DMS114 treated with DMSO at 0.1 percent for 48 hours (cell line): ENCODE measurements around the gene CHML.

Experiments
- DNase-seq: peaks from one replicate; lab custom pipeline; 2025; ENCODE audit not compliant: unreplicated experiment; lab: John Stamatoyannopoulos, UW

CHML gene

DNA sequence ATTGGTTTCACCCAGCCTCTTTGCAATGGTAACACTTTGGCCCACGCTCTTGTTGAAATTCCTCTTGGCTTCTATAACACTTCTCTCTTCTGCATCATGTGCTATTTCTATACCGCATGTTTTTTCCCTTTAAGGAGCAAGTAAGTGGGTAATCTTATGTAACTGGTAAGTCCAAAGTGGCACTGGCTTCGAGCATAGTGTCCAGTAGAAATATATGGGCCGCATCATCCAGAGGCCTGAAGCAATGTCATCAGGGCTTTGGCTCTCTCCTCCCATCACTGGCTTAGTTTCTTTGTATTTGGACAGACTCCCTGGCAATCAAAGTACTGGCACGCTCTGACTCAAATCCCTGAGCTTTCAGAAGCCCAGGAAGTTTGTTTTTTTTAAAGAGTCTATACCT is 17.5 kb downstream of the CHML start:
- DNase-seq, result no peak

DNA sequence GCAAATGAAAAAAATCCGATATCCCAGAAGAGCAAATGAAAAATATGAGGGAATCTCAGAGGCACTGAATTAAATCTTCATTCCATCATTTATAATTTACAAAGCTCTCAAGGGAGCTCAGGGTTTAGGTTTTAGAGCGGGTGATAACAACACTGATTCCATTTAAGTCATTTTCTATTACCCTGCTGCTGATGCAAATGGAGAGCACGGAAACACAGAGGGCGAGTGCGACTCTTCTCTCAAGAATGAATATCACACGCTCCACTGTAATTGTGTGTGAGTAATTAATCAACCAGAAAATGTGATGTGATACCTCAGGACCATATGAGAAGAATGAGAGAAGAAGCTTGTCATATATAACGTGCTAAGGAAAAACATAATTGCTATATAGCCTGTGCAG is 22.7 kb downstream of the CHML start:
- no peak for DNase-seq

DNA sequence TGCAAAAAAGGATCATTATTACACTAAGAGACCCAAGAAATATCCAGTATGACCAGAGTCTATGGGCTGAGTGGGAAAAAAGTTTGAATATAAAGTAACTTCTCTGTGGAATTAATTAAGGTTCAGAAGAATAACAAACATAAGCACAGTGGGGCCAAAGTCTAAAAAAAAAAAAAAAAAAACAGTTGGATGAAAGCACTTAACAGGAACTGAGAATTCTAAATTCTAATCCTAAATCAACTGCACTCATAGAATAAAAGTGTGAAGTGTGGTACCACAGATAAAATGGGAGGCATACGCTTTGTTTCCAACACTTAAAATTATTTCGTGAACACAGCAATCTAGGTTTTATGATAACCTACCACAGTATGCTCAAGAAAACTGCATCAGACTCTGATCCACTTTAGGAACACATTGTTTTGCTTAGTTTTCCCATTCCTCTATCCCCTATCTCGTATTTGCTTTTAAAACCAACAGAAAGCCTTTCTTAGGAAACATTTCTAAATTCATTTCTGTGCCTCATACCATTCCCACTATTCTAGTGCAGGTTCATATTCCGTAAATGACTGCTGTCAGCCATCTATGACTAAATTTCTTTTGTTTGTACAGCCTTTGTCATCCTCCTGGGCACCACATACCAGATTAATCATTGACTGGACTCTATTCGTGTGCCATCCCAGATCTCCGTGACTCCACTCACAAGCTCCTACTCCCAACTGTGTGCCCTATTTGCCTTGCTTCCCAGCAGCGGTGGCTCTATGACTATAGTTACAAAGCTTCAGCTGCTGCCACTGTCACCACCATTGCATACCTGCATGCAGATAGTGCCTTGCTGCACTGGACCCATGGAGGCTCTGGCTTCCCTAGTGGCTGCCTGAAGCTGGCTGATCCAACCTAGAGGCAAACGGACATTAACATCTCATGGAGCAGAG is 24.9 kb downstream of the CHML start:
- no peak for DNase-seq

DNA sequence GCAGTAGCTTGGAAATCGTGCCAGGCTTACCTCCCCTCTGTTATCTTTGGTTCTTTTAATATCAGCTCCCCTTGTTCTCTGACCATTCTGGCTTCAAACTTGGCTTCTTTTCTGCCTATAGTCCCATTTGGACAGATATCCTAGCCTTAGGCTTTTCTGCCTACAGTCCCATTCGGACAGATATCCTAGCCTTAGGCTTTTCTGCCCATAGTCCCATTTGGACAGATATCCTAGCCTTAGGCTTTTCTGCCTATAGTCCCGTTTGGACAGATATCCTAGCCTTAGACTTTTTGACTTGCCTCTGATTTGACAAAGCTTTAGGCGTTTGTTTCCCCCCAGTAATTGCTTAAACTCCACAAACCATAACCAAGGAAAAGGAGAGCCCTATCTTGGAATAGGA is 25.6 kb downstream of the CHML start:
- DNase-seq, result no peak

DNA sequence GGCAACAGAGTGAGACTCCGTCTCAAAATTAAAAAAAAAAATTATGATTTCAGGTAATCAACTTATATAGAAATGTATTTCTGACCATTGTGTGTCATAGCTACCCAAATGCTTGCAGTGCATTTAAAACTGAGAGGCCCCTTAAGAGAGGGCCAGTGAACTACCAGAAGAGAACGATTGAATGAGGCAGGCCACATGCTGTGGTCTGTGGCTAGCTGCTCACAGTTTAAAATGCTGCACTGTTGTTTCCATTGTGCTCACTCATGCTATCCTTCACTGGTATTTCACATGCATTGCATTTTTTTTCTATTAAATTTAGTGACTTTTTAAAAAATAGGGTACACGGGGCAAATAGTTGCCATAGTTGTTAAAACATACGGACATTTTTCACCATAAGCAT is 26.0 kb downstream of the CHML start:
- no peak for DNase-seq

DNA sequence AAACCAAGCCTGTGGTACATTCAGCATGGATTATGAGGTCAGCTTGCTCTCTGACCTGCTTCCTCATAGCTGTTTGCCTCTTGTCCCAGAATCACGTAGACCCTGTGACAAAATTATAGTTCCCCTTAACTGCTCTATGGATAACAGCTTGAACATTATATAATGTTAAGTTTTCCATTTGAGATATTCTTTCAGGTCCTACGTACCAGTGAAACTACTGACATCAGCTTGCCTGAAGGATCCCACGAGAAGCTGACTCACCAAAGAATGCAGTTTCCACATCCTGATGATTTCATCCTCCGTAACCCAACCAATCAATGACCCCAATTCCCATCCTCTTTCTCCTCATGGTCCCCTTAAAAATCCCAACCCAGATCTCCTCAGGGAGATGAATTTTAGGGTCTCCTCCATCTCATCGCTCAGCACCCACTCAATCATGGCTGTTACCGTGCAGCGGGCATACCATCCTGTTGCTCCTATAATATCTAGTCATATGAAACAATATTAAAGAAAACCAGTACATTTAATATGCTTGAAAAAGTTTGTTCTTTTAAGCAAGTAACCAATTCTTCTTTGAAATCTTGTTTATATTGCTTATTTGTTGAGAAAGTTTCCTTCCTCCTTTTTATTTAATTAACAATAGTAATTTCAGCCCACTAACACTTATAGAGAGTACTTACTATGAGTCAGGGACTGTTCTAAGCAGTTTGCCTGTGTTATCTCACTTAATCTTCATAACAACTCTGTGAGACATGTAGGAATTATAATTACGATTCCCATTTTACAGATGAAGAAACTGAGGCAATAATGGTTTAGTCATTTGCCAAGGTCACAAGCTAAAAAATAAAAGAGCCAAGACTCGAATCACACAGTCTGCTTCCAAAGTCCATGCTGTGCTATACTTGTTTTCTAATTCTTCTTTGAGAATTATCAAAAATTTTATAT is 27.4 kb downstream of the CHML start:
- no peak for DNase-seq

DNA sequence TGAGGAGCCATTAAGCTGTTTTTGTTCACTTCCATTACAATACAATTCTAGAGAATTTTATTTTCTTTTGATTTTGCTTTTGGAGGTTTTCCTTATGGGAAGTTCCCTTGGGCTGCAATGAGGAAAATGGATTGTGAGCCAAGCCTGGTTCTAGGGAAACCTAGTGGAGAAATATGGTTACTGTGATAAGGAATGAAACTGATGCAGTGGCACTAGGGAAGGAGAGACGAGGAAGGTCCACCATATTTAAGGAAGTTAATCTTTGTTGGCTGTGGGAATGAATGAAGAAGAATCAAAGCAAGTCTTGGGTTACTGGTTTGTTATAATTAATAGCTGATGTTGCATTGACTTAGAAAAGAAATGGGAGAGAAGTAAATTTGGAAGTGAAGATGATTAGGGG is 28.4 kb downstream of the CHML start:
- DNase-seq, result no peak

DNA sequence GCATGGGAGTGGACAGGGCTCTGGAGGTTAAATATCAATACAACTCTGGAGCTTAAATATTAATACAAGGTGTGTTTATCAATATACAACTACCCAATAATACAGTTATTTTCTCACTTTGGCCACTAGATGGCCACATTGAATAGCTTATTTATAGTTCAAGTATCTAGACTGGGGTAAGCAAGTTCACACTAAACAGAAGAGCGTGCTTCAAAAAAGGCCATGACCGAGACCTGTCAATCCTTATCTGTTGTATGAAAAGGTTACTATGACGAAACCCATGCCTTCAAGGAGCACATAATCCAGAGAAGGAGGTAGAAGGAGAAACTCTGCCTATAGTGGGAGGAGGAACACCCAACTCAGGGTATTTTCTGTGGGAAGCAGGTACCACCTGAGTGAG is 29.1 kb downstream of the CHML start:
- peak; percentile 50 for DNase-seq

DNA sequence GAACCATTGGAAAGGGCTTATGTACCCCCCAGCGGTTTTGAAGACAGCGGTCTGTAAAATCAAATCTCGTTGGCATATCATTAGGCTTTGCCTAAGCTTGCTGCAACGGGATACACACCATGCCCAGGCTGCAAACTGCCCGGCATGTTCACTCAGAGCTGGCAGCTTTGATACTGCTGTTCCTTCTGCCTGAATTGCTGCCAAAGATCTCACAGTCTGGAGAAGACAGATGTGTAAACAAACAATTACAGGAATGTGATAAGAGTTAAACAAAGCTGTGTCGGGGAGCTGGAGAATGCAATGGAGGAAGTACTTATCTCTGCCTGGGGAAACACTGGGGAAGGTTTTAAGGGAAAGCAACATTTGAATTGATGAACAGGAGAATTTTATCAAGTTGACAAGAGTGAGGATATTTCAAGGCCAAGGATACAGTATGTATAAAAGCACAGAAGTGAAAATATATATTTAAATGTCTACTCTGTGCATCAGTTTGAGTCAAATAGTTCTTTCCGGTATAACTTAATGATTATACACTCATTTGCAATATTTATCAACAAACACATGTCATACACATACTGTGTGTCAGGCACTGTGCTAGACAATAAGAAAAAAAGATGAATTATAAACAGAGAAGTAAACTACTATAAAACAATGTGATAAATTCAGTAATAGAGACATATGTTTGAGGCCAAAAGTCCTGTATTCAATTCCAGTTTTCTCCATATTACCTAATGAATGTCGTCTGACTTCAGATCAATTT is 29.9 kb downstream of the CHML start:
- no peak for DNase-seq

DNA sequence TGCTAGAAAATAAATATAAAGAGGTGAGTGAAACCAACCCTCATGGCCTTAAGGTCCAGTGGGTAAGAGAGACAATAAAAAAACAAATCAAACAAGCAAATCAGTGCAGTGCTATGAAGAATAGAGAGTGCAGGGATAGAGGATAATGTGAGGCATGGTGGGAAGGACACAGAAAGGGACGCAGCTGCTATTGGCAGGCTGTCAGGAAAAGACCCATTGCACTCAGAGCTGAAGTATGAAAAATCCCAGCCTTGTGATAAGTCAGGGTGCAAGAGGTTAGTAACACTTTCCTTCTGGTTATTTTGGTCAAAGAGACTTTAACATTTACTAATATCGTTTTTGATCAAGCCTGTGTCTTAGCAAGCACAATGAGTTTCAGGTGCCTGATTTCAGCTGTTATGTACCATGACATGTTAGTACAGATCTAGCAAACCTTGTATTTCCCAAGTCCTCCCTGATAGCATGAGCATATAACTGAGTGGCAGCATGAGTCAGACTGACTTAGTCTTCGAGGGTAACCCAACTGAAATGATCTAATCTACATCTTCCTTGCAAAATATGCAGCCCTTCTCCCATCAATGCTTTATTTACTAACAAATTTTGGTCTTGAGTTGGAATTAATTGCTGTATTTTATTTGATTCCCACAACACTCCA is 31.7 kb downstream of the CHML start:
- no peak for DNase-seq

DNA sequence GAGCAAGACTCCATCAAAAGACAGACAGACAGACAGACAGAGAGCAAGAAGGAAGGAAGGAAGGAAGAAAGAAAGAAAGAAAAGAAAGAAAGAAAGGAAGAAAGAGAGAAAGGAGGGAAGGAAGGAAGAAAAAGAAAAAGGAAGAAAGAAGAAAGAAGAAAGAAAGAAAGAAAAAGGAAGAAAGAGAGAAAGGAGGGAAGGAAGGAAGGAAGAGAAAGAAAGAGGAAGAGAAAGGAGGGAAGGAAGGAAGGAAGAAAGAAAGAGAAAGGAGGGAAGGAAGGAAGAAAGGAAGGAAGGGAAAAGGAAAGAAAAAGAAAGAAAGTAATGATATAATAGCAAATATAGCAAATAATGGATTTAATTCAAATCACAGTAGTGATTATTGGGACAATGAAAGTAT is 32.7 kb downstream of the CHML start:
- DNase-seq, result no peak

DNA sequence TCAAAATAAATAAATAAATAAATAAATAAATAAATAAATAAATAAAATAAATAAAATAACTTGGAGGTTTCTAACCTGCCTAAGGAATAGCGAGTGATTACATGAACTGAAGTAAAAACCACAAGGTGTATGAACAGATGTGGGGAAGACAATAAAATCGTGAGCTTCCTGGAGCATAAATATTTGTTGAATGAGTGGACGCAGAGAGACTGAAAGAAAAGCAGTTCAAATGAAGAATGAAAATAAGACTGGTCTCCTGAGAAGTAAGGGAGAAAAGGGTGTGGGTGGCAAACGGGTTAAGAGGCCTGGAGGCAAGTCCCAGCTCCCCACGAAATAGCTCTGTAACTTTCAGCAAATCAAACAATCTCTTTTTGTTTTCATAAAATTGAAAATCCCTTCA is 33.6 kb downstream of the CHML start:
- DNase-seq, result no peak

DNA sequence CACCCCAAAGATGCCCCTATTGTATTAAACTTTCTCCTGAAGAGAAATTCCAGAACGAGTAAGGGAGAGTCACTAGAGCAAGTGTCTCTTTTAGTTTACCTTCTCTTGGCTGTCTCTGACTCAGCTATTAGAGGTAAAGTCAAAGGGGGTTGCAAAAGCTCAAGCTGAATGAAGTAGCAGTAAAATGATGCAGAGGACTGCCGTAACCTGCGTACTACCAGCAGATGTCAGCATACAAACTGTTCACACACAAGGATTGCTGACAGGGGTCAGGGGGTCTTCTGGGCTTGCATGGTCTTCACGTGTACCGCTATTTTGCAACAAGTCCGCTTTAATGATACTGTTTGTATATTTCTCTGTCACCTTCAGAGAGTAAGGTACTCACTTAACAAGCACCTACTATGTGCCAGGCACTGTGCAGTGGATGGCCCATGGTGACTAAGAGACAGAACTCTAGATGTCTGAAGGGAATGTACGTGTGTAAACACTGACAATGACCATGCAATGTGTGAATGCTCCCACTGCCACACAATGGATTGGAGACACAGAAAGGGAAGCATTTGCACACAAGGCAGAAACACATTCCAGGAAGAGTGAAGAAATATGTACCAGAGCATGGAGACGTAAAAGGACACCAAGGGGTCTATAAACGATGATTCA is 34.9 kb downstream of the CHML start:
- DNase-seq, result no peak

DNA sequence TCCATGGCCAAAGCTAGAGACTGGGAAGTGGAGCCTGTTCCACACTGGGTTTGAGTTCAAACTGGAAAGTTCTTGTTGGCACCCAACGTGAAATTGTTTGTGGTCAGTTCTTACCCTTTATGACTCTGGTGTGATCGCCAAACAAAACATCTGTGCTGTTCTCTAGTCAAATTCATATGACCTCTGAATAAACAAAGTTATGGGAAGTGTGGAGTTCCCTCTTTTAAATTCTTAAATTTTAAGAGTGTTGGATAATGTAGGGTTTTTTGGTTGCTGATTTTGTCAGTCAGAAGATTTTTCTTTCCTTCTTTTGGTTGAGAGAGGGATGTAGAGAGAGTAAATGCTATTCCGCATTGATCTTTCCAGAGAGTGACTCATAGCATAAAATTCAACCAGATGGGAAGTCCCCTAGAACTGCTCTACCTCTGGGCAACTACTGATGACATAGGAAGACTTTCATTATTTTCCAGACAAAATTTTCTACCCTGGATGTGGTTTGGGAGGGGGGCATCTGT is 36.4 kb downstream of the CHML start:
- no peak for DNase-seq

DNA sequence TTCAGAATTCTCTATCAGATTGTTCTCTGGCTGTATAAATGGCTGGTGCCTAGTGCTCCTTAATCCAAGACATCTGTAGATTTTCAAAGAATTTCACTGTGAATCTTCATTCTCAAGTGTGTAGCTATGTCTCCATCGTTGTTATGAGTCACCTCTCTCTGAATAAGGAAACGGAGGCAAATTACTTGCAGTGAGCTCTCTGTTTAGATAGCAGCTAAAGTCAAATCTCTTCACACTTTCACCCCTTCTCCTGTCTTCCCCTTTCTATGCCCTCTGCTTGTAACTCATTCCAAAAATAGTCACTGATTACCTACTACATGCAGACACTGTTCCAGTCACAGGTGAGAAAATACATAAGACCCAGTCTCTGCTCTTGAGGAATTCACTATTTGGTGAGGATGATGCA is 39.7 kb downstream of the CHML start:
- DNase-seq, result no peak

DNA sequence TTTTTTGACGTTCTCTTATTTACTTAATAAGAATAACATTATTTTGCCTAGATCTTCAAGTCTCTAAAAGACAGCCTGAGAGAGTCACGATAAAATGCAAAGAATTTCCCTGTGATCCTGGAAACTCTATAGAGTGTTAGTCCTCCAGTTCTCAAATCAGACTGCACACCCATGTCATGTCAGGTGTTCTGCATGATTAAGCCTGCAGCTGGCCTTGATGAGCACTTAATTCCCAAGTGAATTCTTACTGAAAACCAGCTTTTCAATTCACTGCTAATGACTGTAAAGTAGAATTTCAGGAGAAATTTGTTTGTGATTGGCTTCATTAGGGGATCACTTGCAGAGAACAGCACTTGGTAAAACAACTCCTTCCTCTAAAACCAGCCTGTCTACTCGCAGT is 41.9 kb downstream of the CHML start:
- DNase-seq, result no peak

DNA sequence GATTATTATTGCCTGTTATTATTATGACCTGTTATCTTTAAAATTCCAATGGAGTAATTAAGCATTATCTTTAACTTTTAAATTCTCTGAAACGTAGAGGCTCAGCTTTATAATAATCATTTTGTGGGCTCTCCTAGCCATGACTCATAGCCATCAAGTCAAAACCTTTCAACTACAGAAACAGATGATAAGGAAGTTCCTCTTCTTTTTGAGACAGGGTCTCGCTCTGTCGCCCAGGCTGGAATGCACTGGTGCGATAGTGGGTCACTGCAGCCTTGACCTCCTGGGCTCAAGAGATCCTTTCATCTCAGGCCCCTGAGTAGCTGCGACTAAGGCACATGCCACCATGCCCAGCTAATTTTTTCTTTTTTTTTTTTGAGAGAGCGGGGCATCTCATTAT is 43.5 kb downstream of the CHML start:
- DNase-seq, result no peak

DNA sequence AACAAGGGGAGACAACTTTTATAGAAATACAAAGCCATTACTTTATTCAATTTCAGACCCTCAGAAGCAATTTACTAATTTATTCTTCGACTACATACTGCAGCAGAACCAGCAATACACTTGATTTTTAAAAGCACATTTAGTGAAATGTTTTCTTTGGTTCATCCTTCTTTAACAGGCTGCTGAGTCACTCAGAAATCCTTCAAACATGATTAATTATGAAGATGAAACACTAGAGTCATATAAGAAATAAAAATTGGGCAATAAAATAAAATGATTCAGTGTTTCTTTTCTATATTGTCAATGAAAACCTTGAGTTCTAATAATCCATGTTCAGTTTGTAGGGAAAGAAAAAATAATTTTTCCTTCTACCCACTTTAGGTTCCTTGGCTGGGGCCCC is 47.0 kb downstream of the CHML start:
- no peak for DNase-seq

DNA sequence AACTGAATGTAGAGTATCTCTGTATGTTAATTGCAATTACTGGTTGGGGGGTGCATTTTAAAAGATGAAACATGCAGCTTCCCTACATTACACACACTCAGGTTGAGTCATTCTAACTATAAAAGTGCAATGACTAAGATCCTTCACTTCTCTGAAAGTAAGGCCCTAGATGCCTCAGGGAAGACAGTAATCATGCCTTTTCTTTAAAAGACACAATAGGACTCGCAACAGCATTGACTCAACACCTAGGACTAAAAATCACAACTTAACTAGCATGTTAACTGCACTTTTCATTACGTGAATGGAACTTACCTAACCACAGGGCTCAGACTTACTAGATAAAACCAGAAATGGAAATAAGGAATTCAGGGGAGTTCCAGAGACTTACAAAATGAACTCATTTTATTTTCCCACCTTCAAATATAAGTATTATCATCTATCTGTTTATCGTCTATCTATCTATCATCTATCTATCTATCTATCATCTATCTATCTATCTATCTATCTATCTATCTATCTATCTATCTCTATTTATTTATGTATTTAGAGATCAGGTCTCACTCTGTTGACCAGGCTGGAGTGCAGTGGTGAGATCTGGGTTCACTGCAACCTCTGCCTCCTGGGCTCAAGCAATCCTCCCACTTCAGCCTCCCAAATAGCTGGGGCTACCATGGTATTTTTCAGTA is 47.8 kb downstream of the CHML start:
- no peak for DNase-seq
